IPS-15b (cell line): Measurements from ENCODE around the gene RNF11.

ENCODE experiments used
- H3K27me3 ChIP-seq: one replicate; pipeline ENCODE4 v1.6.1; 2013; ENCODE audit warnings: low read length; ENCODE audit not compliant: control insufficient read depth, insufficient read depth
- H3K36me3 ChIP-seq: one replicate; pipeline ENCODE4 v1.6.1; 2013; ENCODE audit warnings: low read length; ENCODE audit not compliant: control insufficient read depth, insufficient read depth
- H3K4me1 ChIP-seq: one replicate; pipeline ENCODE4 v1.6.1; 2013; ENCODE audit warnings: mild to moderate bottlenecking, low read length; ENCODE audit not compliant: control insufficient read depth, insufficient read depth
- H3K4me3 ChIP-seq: one replicate; pipeline ENCODE4 v1.5.1; 2013; ENCODE audit warnings: low read depth, low read length
- H3K9ac ChIP-seq: one replicate; pipeline ENCODE4 v1.6.1; 2013; ENCODE audit warnings: low read depth, mild to moderate bottlenecking, low read length
- H3K9me3 ChIP-seq: one replicate; pipeline ENCODE4 v1.6.1; 2013; ENCODE audit warnings: mild to moderate bottlenecking, low read length; ENCODE audit not compliant: control insufficient read depth, insufficient read depth

Gene RNF11

GRCh38 chr1:51310871-51311613 is 75.0 kb downstream of the RNF11 start:
- H3K4me3 ChIP-seq, result no peak overlapping the region
- H3K36me3 ChIP-seq, result no peaks in the 10 kb centered on the region
- no peak overlapping the region for H3K9ac ChIP-seq
- no peaks in the 10 kb centered on the region for H3K27me3 ChIP-seq
- H3K4me1 ChIP-seq, result no peaks in the 10 kb centered on the region
- no peaks in the 10 kb centered on the region for H3K9me3 ChIP-seq

DNA sequence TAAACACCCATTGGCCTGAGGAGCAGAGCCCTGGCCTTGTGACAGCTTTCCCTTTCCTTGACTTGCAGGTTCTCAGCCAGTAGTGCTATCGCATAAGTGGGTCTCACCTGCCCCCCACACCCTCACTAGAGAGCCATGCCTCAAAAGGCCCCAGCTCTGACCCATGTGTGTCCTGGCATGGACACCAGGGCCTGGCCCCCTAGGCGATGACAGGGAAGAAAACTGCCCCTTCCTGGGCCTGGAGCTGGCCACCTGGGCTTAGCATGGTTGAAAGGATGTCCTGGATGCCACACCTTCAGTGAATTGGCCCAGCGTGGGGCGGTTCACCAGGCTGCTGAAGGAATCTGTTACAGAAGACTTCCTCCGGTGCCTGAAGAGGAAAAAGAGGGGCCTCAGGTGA is 75.8 kb downstream of the RNF11 start:
- no peaks in the 10 kb centered on the region for H3K36me3 ChIP-seq
- H3K4me1 ChIP-seq, result no peaks in the 10 kb centered on the region
- H3K9me3 ChIP-seq, result no peaks in the 10 kb centered on the region
- no peaks in the 10 kb centered on the region for H3K27me3 ChIP-seq
- H3K9ac ChIP-seq, result no peak overlapping the region
- H3K4me3 ChIP-seq, result no peak overlapping the region

DNA sequence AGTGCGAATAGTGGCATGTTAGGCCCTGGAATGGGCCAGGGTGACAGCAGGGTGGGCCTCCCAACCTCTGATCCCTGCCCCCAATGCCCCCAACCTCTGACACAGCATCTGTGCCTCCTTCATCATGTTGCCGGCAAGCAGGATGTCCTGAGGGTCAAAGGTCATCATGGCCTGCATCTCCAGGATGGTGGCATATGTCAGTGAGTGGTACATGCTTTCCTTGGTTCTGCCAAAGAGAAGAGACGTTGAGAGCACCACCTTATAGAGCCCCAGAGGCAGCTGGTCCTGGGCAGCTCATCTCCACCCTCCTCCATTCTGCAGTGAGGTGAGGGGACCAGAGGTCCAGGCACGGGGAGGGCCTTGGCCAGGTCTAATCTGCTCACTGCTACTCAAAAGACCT is 76.6 kb downstream of the RNF11 start:
- no peaks in the 10 kb centered on the region for H3K9me3 ChIP-seq
- no peaks in the 10 kb centered on the region for H3K4me1 ChIP-seq
- H3K36me3 ChIP-seq, result no peaks in the 10 kb centered on the region
- no peak overlapping the region for H3K9ac ChIP-seq
- no peak overlapping the region for H3K4me3 ChIP-seq
- H3K27me3 ChIP-seq, result no peaks in the 10 kb centered on the region

GRCh38 chr1:51313268-51313852 is 77.3 kb downstream of the RNF11 start:
- Histone ChIP-seq H3K27me3 (no peaks in the 10 kb centered on the region), H3K4me1 (no peaks in the 10 kb centered on the region), H3K4me3 (no peak overlapping the region), H3K9ac (no peak overlapping the region), H3K36me3 (no peaks in the 10 kb centered on the region), H3K9me3 (no peaks in the 10 kb centered on the region)

GRCh38 chr1:51313961-51314777 is 78.1 kb downstream of the RNF11 start:
- Histone ChIP-seq H3K4me3 (no peak overlapping the region), H3K36me3 (no peaks in the 10 kb centered on the region), H3K9me3 (no peaks in the 10 kb centered on the region), H3K9ac (no peak overlapping the region), H3K4me1 (no peaks in the 10 kb centered on the region), H3K27me3 (no peaks in the 10 kb centered on the region)

- no peaks in the 10 kb centered on the region for H3K27me3 ChIP-seq
- no peak overlapping the region for H3K9ac ChIP-seq
- H3K9me3 ChIP-seq, result no peaks in the 10 kb centered on the region
- H3K36me3 ChIP-seq, result no peaks in the 10 kb centered on the region
- H3K4me1 ChIP-seq, result no peaks in the 10 kb centered on the region
- no peak overlapping the region for H3K4me3 ChIP-seq
Observed at GRCh38 chr1:51314974-51315373, 78.9 kb downstream of the RNF11 start.

GRCh38 chr1:51316113-51316845 is 80.2 kb downstream of the RNF11 start:
- H3K4me1 ChIP-seq, result no peaks in the 10 kb centered on the region
- H3K4me3 ChIP-seq, result no peak overlapping the region
- no peaks in the 10 kb centered on the region for H3K27me3 ChIP-seq
- H3K36me3 ChIP-seq, result no peaks in the 10 kb centered on the region
- no peak overlapping the region for H3K9ac ChIP-seq
- no peaks in the 10 kb centered on the region for H3K9me3 ChIP-seq

- Histone ChIP-seq H3K36me3 (no peaks in the 10 kb centered on the region), H3K27me3 (no peaks in the 10 kb centered on the region), H3K4me3 (no peak overlapping the region), H3K9ac (no peak overlapping the region), H3K4me1 (no peaks in the 10 kb centered on the region), H3K9me3 (no peaks in the 10 kb centered on the region)
Observed at GRCh38 chr1:51316846-51317120, 80.7 kb downstream of the RNF11 start.

GRCh38 chr1:51317798-51318197 is 81.7 kb downstream of the RNF11 start:
- H3K4me3 ChIP-seq, result no peak overlapping the region
- no peak overlapping the region for H3K9ac ChIP-seq
- no peaks in the 10 kb centered on the region for H3K36me3 ChIP-seq
- H3K27me3 ChIP-seq, result no peaks in the 10 kb centered on the region
- H3K4me1 ChIP-seq, result peaks cover 2% of the 10 kb centered on the region
- H3K9me3 ChIP-seq, result no peaks in the 10 kb centered on the region

GRCh38 chr1:51320967-51321923 is 85.2 kb downstream of the RNF11 start:
- Histone ChIP-seq H3K4me1 (peaks cover 2% of the 10 kb centered on the region), H3K9ac (no peak overlapping the region), H3K9me3 (no peaks in the 10 kb centered on the region), H3K4me3 (no peak overlapping the region), H3K36me3 (no peaks in the 10 kb centered on the region), H3K27me3 (no peaks in the 10 kb centered on the region)

GRCh38 chr1:51321924-51322280 is 85.8 kb downstream of the RNF11 start:
- no peaks in the 10 kb centered on the region for H3K9me3 ChIP-seq

More at GRCh38 chr1:51321924-51322280, 85.8 kb downstream of the RNF11 start:
- Histone ChIP-seq H3K27me3 (no peaks in the 10 kb centered on the region), H3K4me1 (peaks cover 2% of the 10 kb centered on the region), H3K9ac (no peak overlapping the region), H3K36me3 (no peaks in the 10 kb centered on the region), H3K4me3 (no peak overlapping the region)
